DOHH2 (cell line): ENCODE measurements around the gene CRAMP1.

Experiments
- H3F3A ChIP-seq: fragments of 200-600 bp; sonication (generic), shearing (Covaris generic); 2 replicates; pipeline ENCODE4 v1.6.0; 2016; ENCODE audit warnings: antibody characterized with exemption, mild to moderate bottlenecking; ENCODE audit not compliant: control insufficient read depth, insufficient read depth
- H3K27ac ChIP-seq: fragments of 200-600 bp; sonication (generic); 2 replicates; pipeline ENCODE4 v1.5.1; 2014; ENCODE audit warnings: low read depth, mild to moderate bottlenecking, low read length, moderate library complexity
- H3K27me3 ChIP-seq: fragments of 200-600 bp; sonication (generic); 2 replicates; pipeline ENCODE4 v1.6.1; 2014; ENCODE audit warnings: mild to moderate bottlenecking, low read length, mixed read lengths; ENCODE audit not compliant: control insufficient read depth
- H3K36me3 ChIP-seq: fragments of 200-600 bp; sonication (generic); 2 replicates; pipeline ENCODE4 v1.6.1; 2014; ENCODE audit warnings: mild to moderate bottlenecking, low read length, moderate library complexity, mixed read lengths; ENCODE audit not compliant: control insufficient read depth
- H3K4me1 ChIP-seq: fragments of 200-600 bp; sonication (generic); 2 replicates; pipeline ENCODE4 v1.6.1; 2014; ENCODE audit warnings: mild to moderate bottlenecking, low read length, mixed read lengths; ENCODE audit not compliant: control insufficient read depth
- H3K4me2 ChIP-seq: fragments of 200-600 bp; sonication (generic); 2 replicates; pipeline ENCODE4 v1.6.0; 2014; ENCODE audit warnings: mild to moderate bottlenecking, low read length, moderate library complexity
- H3K4me3 ChIP-seq: fragments of 200-600 bp; sonication (generic); 2 replicates; pipeline ENCODE4 v1.5.1; 2014; ENCODE audit warnings: mild to moderate bottlenecking, low read length, mixed read lengths
- H3K79me2 ChIP-seq: fragments of 200-600 bp; sonication (generic); 2 replicates; pipeline ENCODE4 v1.6.1; 2014; ENCODE audit warnings: mild to moderate bottlenecking, low read length, mixed read lengths; ENCODE audit not compliant: control insufficient read depth
- H3K9me2 ChIP-seq: fragments of 200-600 bp; sonication (generic); replicated peaks from 2 replicates; pipeline ENCODE4 v1.6.1; 2014; ENCODE audit warnings: mild to moderate bottlenecking, low read length, mixed read lengths; ENCODE audit not compliant: control insufficient read depth
- H3K9me3 ChIP-seq: fragments of 200-600 bp; sonication (generic); 2 replicates; pipeline ENCODE4 v1.6.1; 2014; ENCODE audit warnings: antibody characterized with exemption, low read length, mixed read lengths; ENCODE audit not compliant: control insufficient read depth, insufficient read depth
- H4K20me1 ChIP-seq: fragments of 200-600 bp; sonication (generic); 2 replicates; pipeline ENCODE4 v1.6.0; 2014; ENCODE audit warnings: low read depth, mild to moderate bottlenecking, antibody characterized with exemption, low read length, moderate library complexity; ENCODE audit not compliant: control insufficient read depth, insufficient read depth
- CTCF ChIP-seq: fragments of 200-600 bp; sonication (generic); IDR thresholded peaks from one replicate; pipeline ENCODE4 v1.5.1; 2014; ENCODE audit warnings: antibody characterized with exemption, mild to moderate bottlenecking, low read depth, low read length; ENCODE audit not compliant: poor library complexity, severe bottlenecking
- EZH2phosphoT487 ChIP-seq: fragments of 200-600 bp; sonication (generic); IDR thresholded peaks from 2 replicates; pipeline ENCODE4 v1.6.1; 2017; ENCODE audit warnings: borderline replicate concordance, mild to moderate bottlenecking, antibody characterized with exemption, low read length, moderate library complexity, mixed read lengths

CRAMP1 gene

GRCh38 chr16:1642148-1642547 lies 30.0 kb downstream of the CRAMP1 start:
- Histone ChIP-seq H3K9me2 (no peaks in the 10 kb centered on the region), H3K4me2 (no peak overlapping the region), H3K4me3 (no peak overlapping the region), H3K36me3 (peaks cover 91% of the 10 kb centered on the region), H3K27ac (no peak overlapping the region), H3K4me1 (peaks cover 42% of the 10 kb centered on the region), H3F3A (peaks cover 11% of the 10 kb centered on the region), H3K9me3 (no peaks in the 10 kb centered on the region), H4K20me1 (no peaks in the 10 kb centered on the region), H3K79me2 (peaks cover 35% of the 10 kb centered on the region), H3K27me3 (no peaks in the 10 kb centered on the region)
- TF ChIP-seq EZH2phosphoT487 (no peak), CTCF (no peak)

GRCh38 chr16:1642753-1643152 lies 30.6 kb downstream of the CRAMP1 start:
- Histone ChIP-seq H3K9me3 (no peaks in the 10 kb centered on the region), H3K4me1 (peaks cover 48% of the 10 kb centered on the region), H3K36me3 (peaks cover 87% of the 10 kb centered on the region), H3F3A (peaks cover 18% of the 10 kb centered on the region), H3K4me2 (no peak overlapping the region), H3K9me2 (no peaks in the 10 kb centered on the region), H3K4me3 (no peak overlapping the region), H3K27ac (no peak overlapping the region), H4K20me1 (no peaks in the 10 kb centered on the region), H3K27me3 (no peaks in the 10 kb centered on the region), H3K79me2 (peaks cover 35% of the 10 kb centered on the region)
- TF ChIP-seq EZH2phosphoT487 (no peak), CTCF (no peak)

GRCh38 chr16:1643521-1643920 lies 31.4 kb downstream of the CRAMP1 start:
- Histone ChIP-seq H3K79me2 (peaks cover 38% of the 10 kb centered on the region), H3K9me2 (no peaks in the 10 kb centered on the region), H3K9me3 (no peaks in the 10 kb centered on the region), H3K4me2 (no peak overlapping the region), H3F3A (peaks cover 18% of the 10 kb centered on the region), H4K20me1 (no peaks in the 10 kb centered on the region), H3K36me3 (peaks cover 83% of the 10 kb centered on the region), H3K27me3 (no peaks in the 10 kb centered on the region), H3K4me3 (no peak overlapping the region), H3K4me1 (peaks cover 56% of the 10 kb centered on the region), H3K27ac (no peak overlapping the region)
- no peak for TF ChIP-seq CTCF
- no peak for TF ChIP-seq EZH2phosphoT487
